ELR (cell line): ENCODE results near the gene CTDP1.

Experiments
- DNase-seq: peaks from one replicate; pipeline ENCODE4 v3.0.0-alpha.2; 2015; ENCODE audit warnings: low read depth

Gene CTDP1

GRCh38 chr18:79702906-79703305 is 23.3 kb downstream of the CTDP1 start:
- DNase-seq, result no peak

- DNase-seq, result no peak
These were observed 25.0 kb downstream of the CTDP1 start for GRCh38 chr18:79704631-79705030.

GRCh38 chr18:79705272-79705671 is 25.7 kb downstream of the CTDP1 start:
- DNase-seq, result no peak

- DNase-seq, result no peak
These were observed 26.4 kb downstream of the CTDP1 start for GRCh38 chr18:79706006-79706405.

- DNase-seq, result no peak
These were observed 27.1 kb downstream of the CTDP1 start for GRCh38 chr18:79706658-79707057.

GRCh38 chr18:79707239-79707638 is 27.6 kb downstream of the CTDP1 start:
- no peak for DNase-seq

- DNase-seq, result no peak
These were observed 28.1 kb downstream of the CTDP1 start for GRCh38 chr18:79707671-79708070.

- no peak for DNase-seq
These were observed 28.8 kb downstream of the CTDP1 start for GRCh38 chr18:79708412-79708811.

- no peak for DNase-seq
These were observed 32.7 kb downstream of the CTDP1 start for GRCh38 chr18:79712206-79712857.

GRCh38 chr18:79713341-79713740 is 33.7 kb downstream of the CTDP1 start:
- DNase-seq, result no peak

GRCh38 chr18:79714531-79715240 is 35.1 kb downstream of the CTDP1 start:
- DNase-seq, result no peak

GRCh38 chr18:79715280-79715679 is 35.7 kb downstream of the CTDP1 start:
- DNase-seq, result no peak

GRCh38 chr18:79717059-79717458 is 37.5 kb downstream of the CTDP1 start:
- no peak for DNase-seq

- no peak for DNase-seq
These were observed 38.0 kb downstream of the CTDP1 start for GRCh38 chr18:79717555-79718074.

- no peak for DNase-seq
These were observed 38.5 kb downstream of the CTDP1 start for GRCh38 chr18:79718126-79718525.

- no peak for DNase-seq
These were observed 39.4 kb downstream of the CTDP1 start for GRCh38 chr18:79718878-79719477.

GRCh38 chr18:79719478-79720358 is 40.1 kb downstream of the CTDP1 start:
- DNase-seq, result peak; percentile 11

- DNase-seq, result peak; percentile 19
These were observed 40.7 kb downstream of the CTDP1 start for GRCh38 chr18:79720359-79720733.

- DNase-seq, result no peak
These were observed 43.4 kb downstream of the CTDP1 start for GRCh38 chr18:79723036-79723435.

- DNase-seq, result no peak
These were observed 44.0 kb downstream of the CTDP1 start for GRCh38 chr18:79723628-79724027.

GRCh38 chr18:79724299-79725080 is 44.9 kb downstream of the CTDP1 start:
- no peak for DNase-seq
